Ureter (tissue), 1 donor: ENCODE results near the gene RNF138. TPM values are rescaled to one million over a fixed set of nuclear protein-coding genes. Genes with fewer than 3 reads are reported as not detected.
A peak's percentile ranks its signal among the peaks of the same experiment; 100 is the strongest.
"Not testable (repeated sequence)": the region's sequence is repeated elsewhere in the genome, so short reads cannot be mapped to it uniquely, and the experiment has no call there.

Experiments used
- DNase-seq: peaks from one replicate; pipeline ENCODE4 v3.0.0-alpha.2; 2020; ENCODE audit warnings: low spot score
- total RNA-seq: library from RNA; stranded (reverse); gene quantifications from one replicate; pipeline ENCODE4 v1.2.4, GENCODE V29; 2023
- donor health status: DM: yes; HTN: yes; CAD: no.

RNF138 gene, protein sequence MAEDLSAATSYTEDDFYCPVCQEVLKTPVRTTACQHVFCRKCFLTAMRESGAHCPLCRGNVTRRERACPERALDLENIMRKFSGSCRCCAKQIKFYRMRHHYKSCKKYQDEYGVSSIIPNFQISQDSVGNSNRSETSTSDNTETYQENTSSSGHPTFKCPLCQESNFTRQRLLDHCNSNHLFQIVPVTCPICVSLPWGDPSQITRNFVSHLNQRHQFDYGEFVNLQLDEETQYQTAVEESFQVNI
- total RNA-seq: 19.3 TPM

DNA sequence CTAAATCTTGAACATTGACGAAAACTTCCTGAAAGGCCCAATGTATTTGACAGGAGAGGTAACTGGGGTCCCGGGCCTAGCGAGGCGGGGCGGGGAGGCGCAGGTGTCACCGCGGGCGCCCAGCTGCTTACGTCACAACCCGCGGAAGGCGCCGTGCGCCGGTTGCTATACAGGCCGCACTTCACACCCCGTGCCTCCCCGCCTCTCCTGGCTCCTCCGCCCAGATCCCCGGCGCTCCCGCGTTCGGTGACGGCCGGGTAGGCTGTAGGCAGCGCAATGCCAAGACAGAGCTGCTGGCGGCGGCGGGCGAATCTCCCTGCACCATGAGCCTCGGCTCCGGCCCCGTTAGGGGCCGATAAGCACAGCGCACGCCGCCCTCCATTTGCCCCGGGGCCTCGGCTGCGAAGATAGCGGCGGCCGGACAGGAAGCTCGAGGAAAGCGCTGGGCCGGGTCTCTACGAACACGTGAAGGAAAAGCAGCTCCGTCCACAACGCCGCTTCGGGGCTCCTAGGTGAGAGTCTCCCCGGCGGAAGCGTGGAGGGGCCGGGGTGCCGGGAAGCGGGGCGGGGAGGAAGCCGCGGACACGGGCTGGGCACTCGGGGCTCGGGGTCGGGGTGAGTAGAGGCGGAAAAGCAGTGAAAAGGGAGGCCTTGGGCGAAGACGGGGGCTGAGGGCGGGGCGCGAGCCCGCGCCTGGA, at the start of gene RNF138:
RNF138 (plus strand) TSS at position 151 of the 698 bp plus-strand sequence. CDS start 903 bp downstream, outside the sequence.
- DNase-seq: peak; percentile 88

DNA sequence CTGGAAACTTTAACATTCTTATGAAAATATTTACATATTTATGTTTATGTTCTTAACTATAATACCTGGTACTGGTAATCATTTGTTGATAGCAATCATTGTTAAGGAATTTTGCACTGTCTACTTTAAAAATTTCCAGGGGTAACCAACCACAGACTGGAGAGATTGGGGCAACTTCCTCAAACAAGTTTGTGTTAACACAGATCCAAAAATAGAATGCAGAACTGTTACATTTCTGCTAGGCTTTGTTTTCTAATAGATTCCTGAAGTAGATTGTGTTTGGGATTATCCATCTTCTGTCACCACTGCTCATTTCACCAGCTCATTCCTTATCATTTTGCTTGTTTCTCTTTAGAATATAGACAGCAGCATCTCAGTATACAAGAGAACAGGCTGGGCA, 49.3 kb upstream of the RNF138 start:
- DNase-seq: no peak

GRCh38 chr18:32048507-32049091, 43.1 kb upstream of the RNF138 start:
- DNase-seq: no peak

- DNase-seq: no peak
These were observed 42.1 kb upstream of the RNF138 start for GRCh38 chr18:32049393-32050171.

GRCh38 chr18:32056613-32057358, 34.9 kb upstream of the RNF138 start:
- DNase-seq: no peak

GRCh38 chr18:32057624-32058165, 34.0 kb upstream of the RNF138 start:
- no peak for DNase-seq

DNA sequence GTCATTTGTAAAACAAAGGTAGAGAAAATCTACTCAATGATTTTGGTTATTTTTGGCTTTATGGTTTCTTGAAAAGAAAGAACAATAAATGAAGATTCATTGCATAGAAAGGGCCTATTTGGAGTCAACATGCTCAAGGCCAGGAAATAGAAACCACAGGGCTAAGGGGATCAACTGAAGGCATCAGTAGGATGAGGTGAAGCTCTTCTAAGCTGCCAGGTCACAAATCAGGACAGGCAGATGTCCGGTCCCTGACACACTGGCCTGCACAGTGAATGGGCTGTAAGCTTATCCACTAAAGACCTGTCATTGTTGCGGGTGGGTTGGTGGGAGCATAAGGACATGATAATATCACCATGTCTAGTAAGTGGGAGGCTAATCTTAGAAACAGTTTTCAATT, 31.6 kb upstream of the RNF138 start:
- DNase-seq: no peak

DNA sequence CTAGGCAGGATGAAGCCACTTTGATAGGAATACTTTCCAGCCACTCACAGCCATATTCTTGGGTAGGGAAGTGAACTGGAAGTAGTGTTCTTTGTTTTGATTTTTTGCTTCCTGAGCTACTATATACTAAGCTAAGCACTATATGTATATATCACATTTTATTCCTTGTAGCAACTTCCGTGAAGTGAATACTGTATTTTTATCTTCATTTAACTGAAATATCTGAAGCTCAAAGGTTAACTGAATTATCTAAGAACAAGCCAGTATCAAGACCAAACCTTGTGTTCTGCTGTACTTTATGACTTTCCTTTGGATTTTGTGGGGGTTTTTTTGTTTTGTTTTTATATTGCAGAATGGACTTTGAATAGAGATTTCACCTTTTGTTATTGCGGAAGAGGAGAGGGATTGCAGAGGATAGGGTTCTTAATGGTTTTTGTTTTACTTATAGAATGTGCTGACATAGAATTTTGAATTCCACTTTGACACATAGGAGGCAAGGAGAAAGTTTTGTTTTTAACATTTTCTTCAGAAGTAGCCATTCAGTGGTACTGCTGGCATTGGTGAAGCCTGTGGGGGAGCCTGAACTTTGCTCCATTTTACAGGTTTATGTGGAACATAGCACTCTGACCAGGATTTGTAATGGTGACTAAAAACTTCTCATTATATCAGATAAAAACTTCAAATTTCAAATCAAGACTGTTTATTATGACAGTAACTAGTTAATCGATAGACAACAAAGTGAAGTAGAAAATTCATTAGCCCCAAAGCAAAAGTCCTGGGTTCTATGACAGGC, 24.1 kb upstream of the RNF138 start:
- no peak for DNase-seq

DNA sequence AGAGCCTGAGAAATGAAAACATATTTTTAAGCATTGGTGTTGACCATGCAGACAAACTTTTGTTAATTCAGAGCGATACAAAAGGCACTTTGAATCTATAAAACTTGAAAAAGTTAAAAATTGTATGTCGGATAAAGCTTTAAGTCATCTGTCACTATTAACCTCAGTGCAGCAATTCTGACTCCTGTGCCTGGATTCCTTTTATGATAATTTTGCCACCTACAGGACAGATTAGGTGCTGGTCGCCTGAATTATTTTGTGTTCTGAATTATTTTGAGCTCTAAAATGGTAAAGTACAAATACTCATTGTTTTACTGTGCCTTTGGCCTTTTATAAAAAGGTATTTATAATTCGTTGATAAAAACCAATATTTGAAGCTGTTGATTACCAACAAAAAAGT, 19.4 kb upstream of the RNF138 start:
- no peak for DNase-seq

DNA sequence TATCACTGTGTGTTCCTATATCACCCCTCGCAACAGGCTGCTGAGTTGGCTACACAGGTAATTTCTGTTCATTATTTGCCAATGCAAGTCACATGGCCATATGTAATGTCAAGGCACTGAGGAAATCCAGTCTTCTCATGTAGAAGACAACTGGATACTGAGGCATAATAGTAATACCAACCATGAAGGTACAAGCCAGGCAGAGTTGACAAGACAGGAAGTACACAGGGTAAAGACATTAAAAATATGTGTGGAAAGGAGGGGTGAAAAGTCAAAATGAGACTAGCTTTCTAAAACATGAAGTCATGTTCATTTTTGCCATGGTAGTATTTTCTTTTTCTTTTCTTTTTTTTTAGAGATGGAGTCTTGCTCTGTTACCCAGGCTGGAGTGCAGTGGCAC, 17.5 kb upstream of the RNF138 start:
- DNase-seq: no peak

- no peak for DNase-seq
These were observed 12.8 kb upstream of the RNF138 start for GRCh38 chr18:32078845-32079244.

GRCh38 chr18:32081881-32082280, 9.8 kb upstream of the RNF138 start:
- no peak for DNase-seq

DNA sequence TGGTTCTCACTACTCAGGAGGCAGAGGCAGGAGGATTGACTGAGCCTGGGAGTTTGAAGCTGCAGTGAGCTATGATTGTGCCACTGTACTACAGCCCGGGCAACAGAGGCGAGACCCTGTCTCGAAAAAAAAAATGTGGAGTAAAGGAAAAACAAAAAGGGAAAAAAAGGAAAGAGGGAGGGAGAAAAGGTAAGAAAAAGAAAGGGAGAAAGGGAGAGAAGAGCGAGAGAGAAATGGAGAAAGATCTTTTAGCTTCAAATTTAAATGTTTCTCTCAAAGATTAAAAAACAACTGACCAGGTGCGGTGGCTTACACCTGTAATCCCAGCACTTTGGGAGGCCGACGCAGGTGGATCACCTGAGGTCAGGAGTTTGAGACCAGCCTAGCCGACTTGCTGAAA, 7.9 kb upstream of the RNF138 start:
- DNase-seq: no peak

GRCh38 chr18:32086881-32087280, 4.8 kb upstream of the RNF138 start:
- no peak for DNase-seq

DNA sequence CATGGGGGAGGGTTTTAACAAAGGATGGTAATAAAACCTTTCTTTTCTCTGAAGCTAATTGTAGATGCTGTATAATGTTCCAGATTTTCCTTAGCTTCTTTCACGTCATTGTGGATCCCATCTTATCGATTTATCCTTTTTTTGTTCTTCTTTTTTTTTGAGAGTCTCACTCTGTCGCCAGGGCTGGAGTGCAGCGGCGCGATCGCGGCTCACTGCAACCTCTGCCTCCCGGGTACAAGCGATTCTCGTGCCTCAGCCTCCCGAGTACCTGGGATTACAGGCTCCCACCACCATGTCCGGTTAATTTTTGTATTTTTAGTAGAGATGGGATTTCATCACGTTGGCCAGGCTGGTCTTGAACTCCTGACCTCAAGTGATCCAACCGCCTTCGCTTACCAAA, 843 bp upstream of the RNF138 start:
- not testable (repeated sequence) for DNase-seq

- no peak for DNase-seq
These were observed 350 bp upstream of the RNF138 start for GRCh38 chr18:32091325-32091723.

DNA sequence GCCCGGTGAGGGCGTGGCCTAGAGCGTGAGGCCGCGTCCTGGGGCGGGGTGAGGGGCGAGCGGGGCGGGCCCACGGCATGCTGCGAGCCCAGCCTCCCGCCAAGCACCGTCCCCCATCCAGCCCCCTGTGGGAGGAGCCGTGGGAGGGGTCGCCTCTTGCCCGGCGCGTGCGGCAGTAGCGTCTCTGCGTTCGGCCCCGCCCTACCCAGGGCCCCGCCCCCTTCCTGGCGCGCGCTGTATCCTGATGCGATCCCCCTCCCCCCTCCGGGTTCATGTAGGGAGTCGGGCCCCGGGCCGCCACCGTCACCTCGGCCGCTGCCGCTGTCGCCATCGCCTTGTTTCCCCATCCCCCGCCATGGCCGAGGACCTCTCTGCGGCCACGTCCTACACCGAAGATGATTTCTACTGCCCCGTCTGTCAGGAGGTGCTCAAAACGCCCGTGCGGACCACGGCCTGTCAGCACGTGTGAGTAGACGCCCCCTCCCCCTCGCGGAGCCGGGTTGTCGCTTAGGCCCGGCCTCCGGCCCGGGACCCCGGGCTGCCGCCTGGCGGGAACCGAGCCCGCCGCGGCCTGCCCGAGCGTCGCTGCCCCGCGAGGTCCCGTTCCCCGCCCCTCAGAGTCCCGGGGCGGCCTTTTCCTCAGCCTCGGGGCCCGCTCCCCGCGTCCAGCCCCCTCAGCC, 888 bp downstream of the RNF138 start:
- DNase-seq: peak; percentile 99

GRCh38 chr18:32093102-32093511, 1.4 kb downstream of the RNF138 start:
- DNase-seq: peak; percentile 56

- no peak for DNase-seq
These were observed 1.8 kb downstream of the RNF138 start for GRCh38 chr18:32093523-32093922.
